ENCODE data around the gene CD63. TPM values are rescaled to one million over a fixed set of nuclear protein-coding genes. Genes with fewer than 3 reads are reported as not detected.

CD63 gene
- total RNA-seq, 2 experiments from 2014 or later = 203 to 206 TPM

GRCh38 chr12:55694188-55694515 lies 34.7 kb downstream of the CD63 start:
- Mint-ChIP-seq H3K27ac (no peak overlapping the region), H3K27me3 (ENCODE audit: low read depth) (no peaks in the 10 kb centered on the region), H3K36me3 (ENCODE audit: low read depth) (no peaks in the 10 kb centered on the region), H3K9me3 (ENCODE audit: insufficient read depth) (no peaks in the 10 kb centered on the region), H3K4me3 (no peak overlapping the region), H3K4me1 (ENCODE audit: low read depth) (no peaks in the 10 kb centered on the region)
- ChIA-PET POLR2A (no interaction called here), CTCF (interaction anchor here (1.2 to 1.4 kb wide), 2 partner anchors 12 to 38 kb away, joined by 3 to 4 read pairs; no protein-coding TSS in a partner anchor)
- no peak for ATAC-seq
- DNase-seq = no peak

GRCh38 chr12:55693323-55694187 lies 35.3 kb downstream of the CD63 start:
- ATAC-seq (no peak), DNase-seq (no peak)
- ChIA-PET CTCF (interaction anchor here (0.8 to 1.4 kb wide), 3 partner anchors 12 to 37 kb away, joined by 3 to 4 read pairs (median 3); no protein-coding TSS in a partner anchor), POLR2A (no interaction called here)
- no peaks in the 10 kb centered on the region for H3K27me3 Mint-ChIP-seq (ENCODE audit: low read depth)
- no peak overlapping the region for H3K27ac Mint-ChIP-seq
- no peak overlapping the region for H3K4me3 Mint-ChIP-seq
- H3K4me1 Mint-ChIP-seq (ENCODE audit: low read depth) = no peaks in the 10 kb centered on the region
- no peaks in the 10 kb centered on the region for H3K36me3 Mint-ChIP-seq (ENCODE audit: low read depth)
- no peaks in the 10 kb centered on the region for H3K9me3 Mint-ChIP-seq (ENCODE audit: insufficient read depth)

- Mint-ChIP-seq H3K4me3 (no peak overlapping the region), H3K4me1 (ENCODE audit: low read depth) (peaks cover 1% of the 10 kb centered on the region), H3K27ac (no peak overlapping the region), H3K9me3 (ENCODE audit: insufficient read depth) (no peaks in the 10 kb centered on the region), H3K27me3 (ENCODE audit: low read depth) (no peaks in the 10 kb centered on the region), H3K36me3 (ENCODE audit: low read depth) (no peaks in the 10 kb centered on the region)
- DNase-seq = no peak
- ChIA-PET POLR2A (no interaction called here), CTCF (interaction anchor here (0.8 kb wide), 1 partner anchor 13 kb away, joined by 3 read pairs; no protein-coding TSS in a partner anchor)
- ATAC-seq = no peak
Measured at GRCh38 chr12:55692631-55693322, 36.0 kb downstream of the CD63 start.

GRCh38 chr12:55688716-55689655 lies 39.8 kb downstream of the CD63 start:
- ATAC-seq = no peak
- CTCF ChIA-PET = no interaction called here
- POLR2A ChIA-PET = no interaction called here

GRCh38 chr12:55687746-55688145 lies 41.1 kb downstream of the CD63 start:
- POLR2A ChIA-PET = no interaction called here
- no peak for ATAC-seq
- H3K4me3 Mint-ChIP-seq = no peak overlapping the region

More at GRCh38 chr12:55688716-55689655, 39.8 kb downstream of the CD63 start:
- Mint-ChIP-seq H3K27ac (no peak overlapping the region), H3K4me1 (ENCODE audit: low read depth) (peaks cover 3% of the 10 kb centered on the region), H3K36me3 (ENCODE audit: low read depth) (no peaks in the 10 kb centered on the region), H3K9me3 (ENCODE audit: insufficient read depth) (no peaks in the 10 kb centered on the region), H3K27me3 (ENCODE audit: low read depth) (peaks cover 3% of the 10 kb centered on the region), H3K4me3 (no peak overlapping the region)
- no peak for DNase-seq

GRCh38 chr12:55686366-55687010 lies 42.3 kb downstream of the CD63 start:
- POLR2A ChIA-PET = no interaction called here
- Mint-ChIP-seq H3K9me3 (ENCODE audit: insufficient read depth) (no peaks in the 10 kb centered on the region), H3K36me3 (ENCODE audit: low read depth) (no peaks in the 10 kb centered on the region), H3K4me1 (ENCODE audit: low read depth) (peaks cover 5% of the 10 kb centered on the region), H3K4me3 (no peak overlapping the region), H3K27ac (no peak overlapping the region), H3K27me3 (ENCODE audit: low read depth) (peaks cover 9% of the 10 kb centered on the region)
- DNase-seq = no peak
- no peak for ATAC-seq
- CTCF ChIA-PET = no interaction called here

More at GRCh38 chr12:55687746-55688145, 41.1 kb downstream of the CD63 start:
- H3K36me3 Mint-ChIP-seq (ENCODE audit: low read depth) = no peaks in the 10 kb centered on the region
- H3K9me3 Mint-ChIP-seq (ENCODE audit: insufficient read depth) = no peaks in the 10 kb centered on the region
- CTCF ChIA-PET = no interaction called here
- no peak overlapping the region for H3K27ac Mint-ChIP-seq
- H3K27me3 Mint-ChIP-seq (ENCODE audit: low read depth) = peaks cover 6% of the 10 kb centered on the region
- DNase-seq = no peak
- H3K4me1 Mint-ChIP-seq (ENCODE audit: low read depth) = peaks cover 3% of the 10 kb centered on the region

GRCh38 chr12:55685671-55686070 lies 43.1 kb downstream of the CD63 start:
- no peaks in the 10 kb centered on the region for H3K9me3 Mint-ChIP-seq (ENCODE audit: insufficient read depth)
- CTCF ChIA-PET = no interaction called here
- no peak overlapping the region for H3K4me3 Mint-ChIP-seq
- ATAC-seq = no peak
- peaks cover 17% of the 10 kb centered on the region for H3K27me3 Mint-ChIP-seq (ENCODE audit: low read depth)
- H3K36me3 Mint-ChIP-seq (ENCODE audit: low read depth) = no peaks in the 10 kb centered on the region
- no peak overlapping the region for H3K27ac Mint-ChIP-seq
- DNase-seq = no peak
- POLR2A ChIA-PET = no interaction called here
- H3K4me1 Mint-ChIP-seq (ENCODE audit: low read depth) = peaks cover 8% of the 10 kb centered on the region

GRCh38 chr12:55684761-55685370 lies 43.9 kb downstream of the CD63 start:
- H3K27ac Mint-ChIP-seq = no peak overlapping the region

GRCh38 chr12:55683676-55684075 lies 45.1 kb downstream of the CD63 start:
- Mint-ChIP-seq H3K4me3 (no peak overlapping the region), H3K4me1 (ENCODE audit: low read depth) (peaks cover 8% of the 10 kb centered on the region), H3K36me3 (ENCODE audit: low read depth) (no peaks in the 10 kb centered on the region), H3K9me3 (ENCODE audit: insufficient read depth) (no peaks in the 10 kb centered on the region), H3K27me3 (ENCODE audit: low read depth) (peaks cover 28% of the 10 kb centered on the region), H3K27ac (no peak overlapping the region)
- ATAC-seq (no peak), DNase-seq (no peak)
- CTCF ChIA-PET = interaction anchor here (0.6 to 0.9 kb wide), 2 partner anchors 23 to 407 kb away, joined by 3 to 4 read pairs; no protein-coding TSS in a partner anchor
- POLR2A ChIA-PET = no interaction called here

More at GRCh38 chr12:55684761-55685370, 43.9 kb downstream of the CD63 start:
- no peaks in the 10 kb centered on the region for H3K9me3 Mint-ChIP-seq (ENCODE audit: insufficient read depth)
- CTCF ChIA-PET = no interaction called here
- ATAC-seq (no peak), DNase-seq (no peak)
- POLR2A ChIA-PET = no interaction called here
- H3K4me1 Mint-ChIP-seq (ENCODE audit: low read depth) = peaks cover 8% of the 10 kb centered on the region
- no peaks in the 10 kb centered on the region for H3K36me3 Mint-ChIP-seq (ENCODE audit: low read depth)
- H3K27me3 Mint-ChIP-seq (ENCODE audit: low read depth) = peaks cover 21% of the 10 kb centered on the region
- no peak overlapping the region for H3K4me3 Mint-ChIP-seq

GRCh38 chr12:55682087-55682796 lies 46.6 kb downstream of the CD63 start:
- ChIA-PET CTCF (interaction anchor here (0.8 to 1.3 kb wide), 5 partner anchors 11 to 56 kb away, joined by 3 to 7 read pairs (median 4); partner anchors contain the start of gene BLOC1S1), POLR2A (no interaction called here)
- no peak for DNase-seq
- peaks cover 29% of the 10 kb centered on the region for H3K27me3 Mint-ChIP-seq (ENCODE audit: low read depth)
- ATAC-seq = no peak
- no peak overlapping the region for H3K27ac Mint-ChIP-seq
- H3K4me3 Mint-ChIP-seq = no peak overlapping the region
- no peaks in the 10 kb centered on the region for H3K36me3 Mint-ChIP-seq (ENCODE audit: low read depth)
- no peaks in the 10 kb centered on the region for H3K9me3 Mint-ChIP-seq (ENCODE audit: insufficient read depth)
- H3K4me1 Mint-ChIP-seq (ENCODE audit: low read depth) = peaks cover 5% of the 10 kb centered on the region

All from activated CD8-positive, alpha-beta T cell treated with anti-CD3 and anti-CD28 coated beads, Interleukin-2, amount 10 ng/mL, durations not matched to agents 7 days and 5 days (primary cell).